HepG2 (cell line): ENCODE results near the gene CSNK1E. TPM values are rescaled to one million over a fixed set of nuclear protein-coding genes. Genes with fewer than 3 reads are reported as not detected.

Source experiments
- ARNT ChIP-seq: fragments of 450-650 bp; IDR thresholded peaks from 2 replicates; pipeline ENCODE4 v1.6.1; 2017
- ESRRA ChIP-seq: sonication (generic); formaldehyde crosslinking; IDR thresholded peaks from 2 replicates; pipeline ENCODE4 v1.5.1; 2020; ENCODE audit warnings: mild to moderate bottlenecking, low read depth, missing genetic modification reagents
- FOXA1 ChIP-seq, 2 experiments: fragments of 450-650 bp in 1 of 2; sonication (generic) in 1 of 2; formaldehyde crosslinking in 1 of 2; IDR thresholded peaks; 2 replicates each; pipeline versions ENCODE4 v1.4.0 to v1.6.1; 2016 to 2020; ENCODE audit warnings: missing genetic modification reagents in 1 of 2
- HDAC2 ChIP-seq: sonication (generic); formaldehyde crosslinking; IDR thresholded peaks from 2 replicates; pipeline ENCODE4 v1.4.0; 2020; ENCODE audit warnings: missing genetic modification reagents
- KDM5A ChIP-seq: fragments of 200-600 bp; sonication (generic); IDR thresholded peaks from 2 replicates; pipeline ENCODE4 v1.7.0; 2018; ENCODE audit warnings: antibody characterized with exemption, mild to moderate bottlenecking, low read length, borderline replicate concordance
- KLF15 ChIP-seq: sonication (generic); formaldehyde crosslinking; IDR thresholded peaks from 2 replicates; pipeline ENCODE4 v1.8.1; 2023; ENCODE audit warnings: borderline replicate concordance, mild to moderate bottlenecking, inconsistent platforms, missing genetic modification reagents, mixed read lengths
- NFATC3 ChIP-seq: sonication (generic); formaldehyde crosslinking; IDR thresholded peaks from 2 replicates; pipeline ENCODE4 v1.5.1; 2020; ENCODE audit warnings: mild to moderate bottlenecking, missing genetic modification reagents
- PAXIP1 ChIP-seq: sonication (generic); formaldehyde crosslinking; conservative IDR thresholded peaks from 2 replicates; pipeline ENCODE4 v1.4.0; 2020; ENCODE audit warnings: mild to moderate bottlenecking, missing genetic modification reagents, moderate library complexity
- PHF8 ChIP-seq: sonication (generic); formaldehyde crosslinking; IDR thresholded peaks from 2 replicates; pipeline ENCODE4 v1.5.0; 2020; ENCODE audit warnings: missing genetic modification reagents
- SOX13 ChIP-seq, 3 experiments: fragments of 450-650 bp in 1 of 3; sonication (generic) in 1 of 3; formaldehyde crosslinking in 1 of 3; IDR thresholded peaks in 2 of 3; conservative IDR thresholded peaks in 1 of 3; 2 replicates each; pipeline versions ENCODE4 v1.5.0 to v1.6.1; 2016 to 2020; ENCODE audit warnings: antibody characterized with exemption in 1 of 3, mild to moderate bottlenecking in 1 of 3, missing compliant biosample characterization in 1 of 3, missing genetic modification reagents in 1 of 3, moderate library complexity in 1 of 3
- SRY ChIP-seq: sonication (generic); formaldehyde crosslinking; IDR thresholded peaks from 2 replicates; pipeline ENCODE4 v1.8.0; 2022; ENCODE audit warnings: mild to moderate bottlenecking, missing genetic modification reagents
- XRCC5 ChIP-seq: fragments of 200-400 bp; formaldehyde crosslinking; optimal IDR thresholded peaks from 2 replicates; pipeline ENCODE3; 2017; ENCODE audit warnings: mild to moderate bottlenecking, low read length
- ZNF12 ChIP-seq: sonication (generic); formaldehyde crosslinking; IDR thresholded peaks from 2 replicates; pipeline ENCODE4 v1.5.0; 2020; ENCODE audit warnings: missing genetic modification reagents
- ZNF143 ChIP-seq: sonication (generic); formaldehyde crosslinking; IDR thresholded peaks from 2 replicates; pipeline ENCODE4 v1.4.0; 2020; ENCODE audit warnings: missing genetic modification reagents
- ZNF18 ChIP-seq: sonication (generic); formaldehyde crosslinking; IDR thresholded peaks from 2 replicates; pipeline ENCODE4 v1.8.0; 2022; ENCODE audit warnings: mild to moderate bottlenecking, missing genetic modification reagents; ENCODE audit not compliant: insufficient replicate concordance
- ZNF431 ChIP-seq: sonication (generic); formaldehyde crosslinking; IDR thresholded peaks from 2 replicates; pipeline ENCODE4 v1.9.0; 2022; ENCODE audit warnings: missing genetic modification reagents, low read depth, mild to moderate bottlenecking, borderline replicate concordance
- ZNF446 ChIP-seq: sonication (generic); formaldehyde crosslinking; IDR thresholded peaks from 2 replicates; pipeline ENCODE4 v1.5.0; 2020; ENCODE audit warnings: mild to moderate bottlenecking, missing genetic modification reagents
- ZNF501 ChIP-seq: sonication (generic); formaldehyde crosslinking; IDR thresholded peaks from 2 replicates; pipeline ENCODE4 v1.5.1; 2020; ENCODE audit warnings: mild to moderate bottlenecking, moderate library complexity, missing genetic modification reagents
- ZNF546 ChIP-seq: sonication (generic); formaldehyde crosslinking; conservative IDR thresholded peaks from 2 replicates; pipeline ENCODE4 v1.8.1; 2023; ENCODE audit warnings: mild to moderate bottlenecking, missing genetic modification reagents
- ZNF569 ChIP-seq: sonication (generic); formaldehyde crosslinking; IDR thresholded peaks from 2 replicates; pipeline ENCODE4 v1.5.0; 2020; ENCODE audit warnings: mild to moderate bottlenecking, missing genetic modification reagents, moderate library complexity, borderline replicate concordance
- ZNF704 ChIP-seq: sonication (generic); formaldehyde crosslinking; IDR thresholded peaks from 2 replicates; pipeline ENCODE4 v1.8.1; 2023; ENCODE audit warnings: mild to moderate bottlenecking, inconsistent platforms, moderate library complexity, missing genetic modification reagents, borderline replicate concordance
- polyA plus RNA-seq, 8 experiments: library from polyadenylated mRNA; depleted of rRNA in 3 of 8; stranded (reverse) in 7 of 8; unstranded in 1 of 8; fragments of >200 nt; fragmentation: Illumina TruSeq in 4 of 8; extraction: Trizol in 4 of 8; gene quantifications; 2 replicates each; pipeline versions ENCODE4 v1.2.1 to v1.2.3, GENCODE V29; 2011 to 2016; ENCODE audit warnings: low read depth in 4 of 8, missing spikeins in 1 of 8, mixed read lengths in 1 of 8; ENCODE audit not compliant: insufficient read depth in 1 of 8
- total RNA-seq, 5 experiments: library from RNA; depleted of rRNA; stranded (reverse); fragments of >200 nt; fragmentation: Illumina TruSeq; extraction: Trizol; gene quantifications; 2 replicates each; pipeline ENCODE4 v1.2.3, GENCODE V29; 2016; ENCODE audit warnings: low read depth in 1 of 5

Gene CSNK1E
- total and polyA plus RNA-seq, 2 of the 13 experiments (the other 11 are each of a cell fraction or from before 2014, with no cell fraction given): 34.7 to 129 TPM

GRCh38 chr22:38262051-38262795 lies 55.0 kb downstream of the CSNK1E start (continued):
- peak; percentile 30 for TF ChIP-seq PAXIP1 (CRISPR knock-in tag)
- no peak for TF ChIP-seq ZNF143 (CRISPR knock-in tag)
- no peak for TF ChIP-seq FOXA1 (IDR thresholded peaks at IDR 0.05)
- peak; percentile 54; the same call in 1 of the 2 replicates for TF ChIP-seq FOXA1 (CRISPR knock-in tag; IDR thresholded peaks at IDR 0.05)
- no peak for TF ChIP-seq ARNT
- TF ChIP-seq SOX13 (IDR thresholded peaks at IDR 0.05): no peak
- 0 out of 4 replicates have a peak, but pooled peaks of 1 of the 2 experiments have one; percentile 20 for TF ChIP-seq SOX13 (CRISPR knock-in tag; conservative IDR thresholded peaks at IDR 0.05 in 1 of 2, IDR thresholded peaks at IDR 0.05 in 1 of 2)
- TF ChIP-seq ZNF18 (CRISPR knock-in tag): no peak
- TF ChIP-seq ZNF12 (CRISPR knock-in tag): no peak
- peak; percentile 40; the same call in 1 of the 2 replicates for TF ChIP-seq SRY
- TF ChIP-seq ZNF546: no peak
- no peak for TF ChIP-seq KDM5A
- TF ChIP-seq ESRRA: 0 out of 2 replicates have a peak, but pooled peaks have one; percentile 35
- TF ChIP-seq ZNF446 (CRISPR knock-in tag): no peak
- TF ChIP-seq XRCC5: peak; percentile 83
- TF ChIP-seq NFATC3 (CRISPR knock-in tag): no peak
- peak; percentile 18; the same call in 1 of the 2 replicates for TF ChIP-seq HDAC2 (CRISPR knock-in tag)
- TF ChIP-seq KLF15: no peak
- no peak for TF ChIP-seq ZNF704 (CRISPR knock-in tag)
- TF ChIP-seq ZNF501 (CRISPR knock-in tag): peak; percentile 67
- TF ChIP-seq ZNF431: 0 out of 2 replicates have a peak, but pooled peaks have one; percentile 20
- peak; percentile 73; the same call in 1 of the 2 replicates for TF ChIP-seq ZNF569 (CRISPR knock-in tag)
- TF ChIP-seq PHF8 (CRISPR knock-in tag): no peak
